Left kidney (tissue), 2 donors: ENCODE measurements around the gene SMG5. TPM values are rescaled to one million over a fixed set of nuclear protein-coding genes. Genes with fewer than 3 reads are reported as not detected.
"Not testable (repeated sequence)": the region's sequence is repeated elsewhere in the genome, so short reads cannot be mapped to it uniquely, and the experiment has no call there.

ENCODE experiments used
- DNase-seq: peaks from one replicate; pipeline ENCODE4 v3.0.0-alpha.2; 2013
- polyA plus RNA-seq: library from polyadenylated mRNA; unstranded; fragments of 120-200 nt; gene quantifications from one replicate; pipeline ENCODE4 v1.2.1, GENCODE V29; 2013; ENCODE audit not compliant: insufficient read length

Gene SMG5
- polyA plus RNA-seq, 1 donor: 63.4 TPM

DNA sequence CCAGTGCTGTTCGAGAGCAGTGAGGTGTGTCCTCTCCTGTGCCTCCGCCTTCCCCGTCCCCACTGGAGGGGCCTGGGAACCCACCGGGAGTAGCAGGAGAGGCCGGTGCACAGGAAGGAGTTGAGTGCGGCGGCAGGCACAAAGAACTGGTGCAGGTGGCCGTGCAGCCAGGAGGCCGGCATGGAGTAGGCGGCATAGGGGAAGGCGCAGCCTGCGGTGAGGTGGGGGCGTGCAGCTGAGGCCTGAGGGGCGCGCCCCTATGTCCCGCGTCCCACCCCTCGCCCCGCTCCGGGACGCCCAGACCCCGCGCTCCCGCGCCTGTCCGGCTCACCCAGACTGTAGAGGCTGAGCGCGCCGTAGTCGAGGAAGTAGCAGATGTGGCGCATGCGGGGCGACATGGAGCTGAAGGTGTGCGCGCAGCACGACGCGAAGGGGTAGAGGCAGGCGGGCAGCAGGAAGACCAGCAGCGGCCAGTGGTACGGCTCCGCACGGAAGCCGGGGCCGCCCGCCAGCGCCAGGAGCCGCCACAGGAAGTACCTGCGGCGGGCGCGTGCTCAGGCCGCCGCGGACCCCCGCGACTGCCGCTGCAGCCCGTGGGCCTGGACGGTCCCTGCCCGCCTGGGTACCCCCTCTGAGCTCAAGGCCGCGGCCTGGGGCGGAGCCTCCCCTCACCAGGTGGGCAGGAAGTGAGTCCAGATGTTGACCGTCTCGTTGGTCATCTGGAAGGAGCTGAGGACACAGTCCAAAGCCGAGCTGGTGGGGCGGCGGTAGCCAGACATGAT is 37.0 kb downstream of the SMG5 start:
- DNase-seq: peak; percentile 34

GRCh38 chr1:156244712-156245111 is 37.9 kb downstream of the SMG5 start:
- no peak for DNase-seq

DNA sequence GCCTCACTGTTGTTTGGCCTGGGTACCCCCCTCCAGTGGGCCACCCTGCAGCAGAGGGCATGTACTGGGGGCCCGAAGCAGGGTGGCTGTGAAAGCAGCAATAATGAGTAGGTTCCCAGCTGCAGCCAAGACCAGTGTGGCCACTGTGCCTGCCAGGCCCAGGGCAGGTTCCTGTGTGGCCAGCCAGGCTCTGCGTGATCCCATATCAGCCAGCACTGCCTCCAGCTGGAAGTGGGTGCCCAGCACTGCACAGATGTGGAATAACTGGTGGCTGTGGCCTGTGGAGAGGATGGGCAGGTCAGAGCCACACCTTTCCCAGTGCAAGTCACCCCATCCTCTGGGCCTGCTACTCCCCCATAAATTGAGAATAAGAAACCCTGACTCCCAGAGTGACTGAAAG is 38.5 kb downstream of the SMG5 start:
- DNase-seq: no peak

GRCh38 chr1:156242738-156243137 is 39.9 kb downstream of the SMG5 start:
- DNase-seq: no peak

GRCh38 chr1:156241926-156242325 is 40.7 kb downstream of the SMG5 start, which contains the start of gene BGLAP:
BGLAP (plus strand) TSS chr1:156242184; CDS start chr1:156242232, 48 bp downstream.
- DNase-seq: no peak

- DNase-seq: no peak
Observed at GRCh38 chr1:156241311-156241811, 41.3 kb downstream of the SMG5 start.

DNA sequence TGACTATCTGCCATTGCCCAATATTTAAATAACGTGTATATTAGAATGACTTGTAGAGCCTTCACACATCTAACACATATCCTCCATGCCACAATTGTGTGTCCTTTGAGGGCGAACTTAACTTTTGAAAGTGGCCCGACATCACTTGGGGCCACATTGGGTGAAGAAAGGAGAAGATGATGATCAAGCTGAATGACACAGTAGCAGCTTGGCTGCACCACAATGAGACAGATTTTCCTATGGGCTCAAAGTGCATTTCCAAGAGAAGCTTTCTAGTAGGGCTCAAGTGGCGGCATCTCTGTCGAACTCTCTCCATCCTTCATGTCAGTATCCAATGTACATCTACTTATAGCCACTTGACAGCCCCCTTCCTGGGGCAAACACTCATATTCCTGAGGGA is 44.4 kb downstream of the SMG5 start:
- DNase-seq: no peak

- no peak for DNase-seq
Observed at GRCh38 chr1:156236164-156236563, 46.5 kb downstream of the SMG5 start.

DNA sequence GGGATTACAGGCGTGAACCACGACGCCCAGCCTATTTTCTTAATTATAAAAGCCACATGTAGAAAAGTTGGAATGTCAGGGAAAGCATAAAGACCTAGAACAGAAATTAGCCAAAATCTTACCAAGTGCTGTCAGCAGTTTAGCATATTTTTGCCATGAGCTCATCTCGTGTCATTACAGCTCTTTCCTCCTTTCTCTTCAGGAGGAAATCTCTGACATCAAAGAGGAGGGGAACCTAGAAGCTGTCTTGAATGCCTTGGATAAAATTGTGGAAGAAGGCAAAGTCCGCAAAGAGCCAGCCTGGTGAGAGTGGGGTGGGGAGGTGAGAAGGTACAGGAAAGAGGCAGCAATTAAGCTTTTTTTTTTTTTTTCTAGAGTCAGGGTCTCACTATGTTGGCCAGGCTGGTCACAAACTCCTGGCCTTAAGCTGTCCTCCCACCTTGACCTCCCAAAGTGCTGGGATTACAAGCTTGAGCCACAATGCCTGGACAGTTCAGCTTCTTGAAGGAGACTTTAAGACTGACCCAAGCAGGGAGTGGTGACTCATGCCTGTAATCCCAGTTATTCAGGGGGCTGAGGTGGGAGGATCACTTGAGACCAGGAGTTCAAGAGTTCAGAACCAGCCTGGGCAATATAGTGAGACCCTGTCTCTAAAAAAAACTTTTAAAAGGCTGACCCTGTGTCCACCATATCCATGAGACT is 49.0 kb downstream of the SMG5 start:
- no peak for DNase-seq

DNA sequence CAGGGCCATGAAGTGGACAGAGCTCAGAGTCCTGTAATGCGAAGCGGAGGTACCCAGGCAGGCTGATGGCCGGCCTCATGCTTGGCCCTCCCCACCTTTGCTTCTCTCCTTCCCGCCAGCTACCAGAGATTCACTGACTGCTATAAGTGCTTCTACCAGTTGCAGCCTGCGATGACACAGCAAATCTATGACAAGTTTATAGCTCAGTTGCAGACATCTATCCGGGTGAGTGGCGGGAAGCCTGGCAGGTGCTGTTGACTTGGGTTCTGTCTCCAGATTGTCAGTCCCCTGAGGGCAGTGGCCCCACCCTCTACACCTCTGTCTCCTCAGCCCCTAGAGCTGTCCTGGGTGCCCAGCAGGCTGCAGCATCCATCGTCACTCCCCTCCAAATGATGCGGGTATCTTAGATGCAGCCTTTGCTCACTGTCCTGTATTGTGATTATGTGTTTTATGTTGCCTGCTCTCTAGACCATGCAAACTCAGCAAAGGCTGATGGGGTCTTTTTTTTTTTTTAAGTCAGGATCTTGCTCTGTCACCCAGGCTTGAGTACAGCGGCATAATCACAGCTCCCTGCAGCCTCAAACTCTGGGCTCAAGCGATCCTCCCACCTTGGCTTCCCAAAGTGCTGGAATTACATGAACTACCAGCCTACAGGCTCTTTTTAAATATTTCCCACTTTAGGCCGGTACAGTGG is 50.3 kb downstream of the SMG5 start:
- no peak for DNase-seq

DNA sequence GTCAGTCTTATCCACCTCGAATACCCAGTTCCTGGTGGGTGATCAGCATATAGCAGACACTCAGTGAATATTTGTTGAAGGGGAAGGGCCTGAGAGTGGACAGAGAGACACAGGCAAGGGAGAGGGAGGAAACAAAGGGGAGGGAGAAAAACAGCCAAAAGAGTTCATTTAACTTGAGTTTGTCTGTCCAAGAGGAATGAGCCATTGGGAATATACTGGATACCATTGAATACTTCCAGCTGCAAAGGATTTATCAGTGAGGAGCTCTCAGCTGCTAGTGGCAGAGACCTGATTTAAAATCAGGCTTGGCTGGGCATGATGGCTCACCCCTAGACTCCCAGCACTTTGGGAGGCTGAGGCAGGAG is 52.2 kb downstream of the SMG5 start:
- DNase-seq: no peak

DNA sequence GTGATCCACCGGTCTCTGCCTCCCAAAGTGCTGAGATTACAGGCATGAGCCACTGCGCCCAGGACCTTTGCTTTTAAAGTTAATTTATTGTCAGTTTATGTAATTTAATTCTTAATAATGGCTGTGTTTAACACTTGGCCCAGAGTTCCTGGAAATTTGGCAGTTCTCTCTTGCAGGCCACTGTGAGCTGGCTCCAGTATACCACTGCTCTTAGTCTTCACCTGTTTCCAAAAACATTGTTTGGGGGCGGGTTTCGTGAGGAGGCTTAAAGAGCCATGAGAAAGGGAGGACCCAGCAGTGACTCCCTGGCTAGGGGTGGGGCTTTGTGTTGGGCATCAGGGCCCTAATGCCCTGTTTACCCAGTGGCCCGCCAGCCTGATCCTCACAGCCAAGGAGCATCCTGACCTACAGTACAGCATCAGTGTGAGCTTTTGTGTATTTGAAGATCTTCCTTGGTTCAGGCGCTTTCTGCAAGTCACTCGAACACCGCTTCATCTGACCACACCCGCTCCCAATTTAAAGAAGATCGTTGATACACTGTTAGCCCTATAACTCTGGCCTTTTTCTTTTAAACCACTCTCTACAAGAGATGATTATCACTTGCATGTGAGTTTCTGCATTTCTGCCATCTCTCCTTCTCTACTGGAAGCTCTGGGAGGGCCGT is 52.7 kb downstream of the SMG5 start:
- no peak for DNase-seq

GRCh38 chr1:156228501-156228900 is 54.1 kb downstream of the SMG5 start:
- DNase-seq: no peak

GRCh38 chr1:156226782-156227181 is 55.8 kb downstream of the SMG5 start:
- DNase-seq: no peak

- no peak for DNase-seq
Observed at GRCh38 chr1:156226116-156226538, 56.5 kb downstream of the SMG5 start.

- no peak for DNase-seq
Observed at GRCh38 chr1:156225677-156226014, 57.0 kb downstream of the SMG5 start.

- DNase-seq: no peak
Observed at GRCh38 chr1:156221986-156222692, 60.5 kb downstream of the SMG5 start.

DNA sequence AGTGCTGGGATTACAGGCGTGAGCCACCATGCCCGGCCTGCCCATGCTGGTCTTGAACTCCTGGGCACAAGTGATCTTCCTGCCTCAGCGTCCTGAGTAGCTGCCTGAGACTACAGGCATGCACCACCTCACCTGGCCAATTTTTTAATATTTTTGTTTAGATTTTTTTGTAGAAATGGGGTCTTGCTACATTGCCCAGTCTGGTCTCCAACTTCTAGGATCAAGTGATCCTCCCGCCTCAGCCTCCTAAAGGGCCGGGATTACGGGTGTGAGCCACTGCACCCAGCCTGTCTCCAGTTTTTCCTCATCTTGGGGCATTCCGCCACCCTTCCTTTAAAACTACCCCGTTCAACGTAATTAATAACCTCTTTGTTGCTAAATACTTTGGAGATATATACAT is 62.4 kb downstream of the SMG5 start:
- DNase-seq: no peak

DNA sequence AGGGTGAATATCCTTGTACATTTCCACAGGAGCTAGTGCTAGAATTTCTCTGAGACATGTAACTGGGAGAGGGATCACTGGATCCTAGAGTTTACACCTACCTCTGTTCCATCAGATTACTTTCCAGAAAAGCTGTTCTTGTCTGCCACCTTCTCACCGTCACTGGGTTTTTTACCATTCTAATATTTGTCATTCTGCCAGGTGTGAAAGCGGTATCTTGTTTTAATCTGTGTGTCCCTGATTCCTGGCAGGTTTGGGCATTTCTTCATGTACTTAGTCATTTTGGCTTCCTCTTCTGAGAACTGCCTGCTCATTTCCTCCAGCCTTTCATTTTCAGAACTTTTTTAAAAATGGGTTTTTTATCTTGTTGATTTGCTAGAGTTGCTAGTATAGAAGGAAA is 64.8 kb downstream of the SMG5 start:
- no peak for DNase-seq

GRCh38 chr1:156216361-156217086 is 66.1 kb downstream of the SMG5 start:
- DNase-seq: not testable (repeated sequence)
